ENCODE results near the gene EPB41L4B. TPM values are rescaled to one million over a fixed set of nuclear protein-coding genes. Genes with fewer than 3 reads are reported as not detected.

Gene EPB41L4B
- total and polyA plus RNA-seq, 5 donors = 11.2 to 39.2 (median 23.3) TPM

DNA sequence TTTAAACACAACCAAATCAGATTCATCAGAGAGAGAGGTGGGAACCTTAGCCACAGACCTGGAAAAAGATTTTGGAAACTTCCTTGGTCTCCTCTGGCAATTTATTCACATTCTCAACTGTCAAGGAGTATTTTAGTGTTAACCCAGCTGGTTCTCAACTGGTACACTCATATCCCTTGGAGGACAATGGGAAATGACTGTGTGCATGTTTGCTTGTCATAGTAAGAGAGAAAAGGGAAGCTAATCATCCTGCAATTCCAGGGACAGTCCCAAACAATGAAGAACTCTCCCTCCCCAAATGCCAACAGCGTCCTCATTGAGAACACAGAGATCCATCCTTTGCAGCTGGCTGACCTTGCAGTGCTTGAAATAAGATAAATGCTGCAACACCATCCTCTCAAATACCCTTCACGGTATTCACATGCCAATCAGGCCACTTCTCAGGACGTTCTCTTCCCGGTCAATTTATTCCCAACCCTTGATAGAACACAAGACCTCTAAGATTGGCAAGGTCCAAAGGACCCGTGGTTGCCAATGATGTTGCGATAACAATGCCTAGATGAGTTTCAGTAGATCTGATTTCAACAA lies 75.5 kb downstream of the EPB41L4B start:
- Histone ChIP-seq H3K27me3 (ENCODE audit: control insufficient read depth, insufficient read depth) (no peaks in the 10 kb centered on the region), H3K4me1 (ENCODE audit: control insufficient read depth, insufficient read depth, low read length) (no peaks in the 10 kb centered on the region), H3K27ac (ENCODE audit: low read length) (peak overlapping the region; percentile 83), H3K9me3 (ENCODE audit: control insufficient read depth, low read length) (no peaks in the 10 kb centered on the region), H3K4me3 (ENCODE audit: low read length) (no peak overlapping the region)
- 62% methylated on average over 6 of the region's 6 CpGs for WGBS
- intact Hi-C loops (cut with DNase I) = loop anchor here in 3 of 4 donors (2.0 kb wide), 2 partner anchors 73 to 75 kb away; partner anchors contain the start of gene EPB41L4B (in 2 of the 3)
- ATAC-seq (peak; percentile 63 to 80), DNase-seq (no peak)

DNA sequence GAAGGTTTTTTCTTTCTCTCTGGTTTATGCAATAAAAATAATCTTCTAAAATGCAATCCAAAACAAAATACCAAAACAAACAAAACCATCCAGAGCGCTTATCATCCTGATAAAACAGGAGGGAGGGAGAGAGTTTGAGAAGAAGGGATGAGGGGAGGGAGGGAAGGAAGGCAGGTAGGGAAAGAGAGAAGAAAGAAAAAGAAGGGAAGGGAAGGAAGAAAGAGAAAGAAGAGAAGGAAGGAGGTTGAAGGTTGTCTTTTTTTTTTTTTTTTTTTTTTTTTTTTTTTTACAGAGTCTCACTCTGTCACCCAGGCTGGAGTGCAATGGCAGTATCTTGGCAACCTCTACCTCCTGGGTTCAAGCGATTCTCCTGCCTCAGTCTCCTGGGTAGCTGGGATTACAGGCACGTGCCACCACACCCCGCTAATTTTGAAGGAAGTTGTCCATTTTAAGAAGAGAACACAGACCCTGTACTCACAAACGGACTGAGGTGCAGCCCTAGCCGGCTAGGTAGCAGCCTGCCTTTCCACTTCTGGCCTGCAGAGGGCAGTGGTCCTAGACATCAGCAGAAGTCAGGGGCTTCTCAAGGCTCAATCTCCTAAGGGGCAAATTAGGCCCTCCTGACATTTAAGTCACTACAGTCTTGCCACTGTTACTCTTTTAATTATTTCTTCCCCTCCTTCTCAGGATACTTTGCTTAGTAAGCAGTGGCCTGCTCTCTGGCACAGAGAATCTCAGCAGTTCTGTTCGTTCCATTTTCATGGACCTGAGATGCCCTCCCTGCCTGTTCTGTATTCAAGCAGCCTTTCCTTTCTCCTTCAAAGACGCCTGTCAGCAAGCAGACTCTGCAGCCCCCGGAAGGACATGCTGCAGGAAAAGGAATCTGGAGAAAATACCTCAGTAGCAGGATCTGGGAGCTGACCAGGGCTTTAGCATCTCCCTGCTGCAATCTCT lies 76.4 kb downstream of the EPB41L4B start:
- intact Hi-C loops (cut with DNase I) = loop anchor here (2.0 to 5.0 kb wide), 3 partner anchors 73 to 76 kb away; partner anchors contain the start of gene EPB41L4B (in 2 of the 4)
- DNase-seq (peak; percentile 68 to 90 (median 86)), ATAC-seq (peak; percentile 81 to 82)
- no peaks in the 10 kb centered on the region for H3K27me3 ChIP-seq (ENCODE audit: control insufficient read depth, insufficient read depth)
- peak overlapping the region; percentile 83 for H3K27ac ChIP-seq (ENCODE audit: low read length)
- H3K4me3 ChIP-seq (ENCODE audit: low read length) = no peak overlapping the region
- 27% methylated on average over 9 of the region's 9 CpGs for WGBS
- no peaks in the 10 kb centered on the region for H3K9me3 ChIP-seq (ENCODE audit: control insufficient read depth, low read length)
- no peaks in the 10 kb centered on the region for H3K4me1 ChIP-seq (ENCODE audit: control insufficient read depth, insufficient read depth, low read length)

DNA sequence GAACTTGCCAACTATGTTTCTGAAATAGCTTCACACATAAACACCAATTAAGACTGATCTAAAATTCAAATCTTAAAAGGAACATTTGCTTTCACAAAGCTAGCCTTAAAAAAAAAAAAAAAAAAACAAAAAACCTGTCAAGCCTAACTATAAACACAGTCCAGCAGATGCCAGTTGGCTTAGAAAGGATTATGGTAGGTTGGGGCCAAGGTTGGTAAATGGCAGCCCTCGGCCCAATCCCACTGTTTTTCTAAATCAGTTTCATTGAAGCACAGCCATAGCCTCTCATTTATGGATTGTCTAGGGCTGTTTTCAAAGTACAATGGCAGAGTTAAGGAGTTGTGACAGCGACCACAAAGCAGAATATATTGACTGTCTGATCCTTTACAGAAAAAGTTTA lies 78.1 kb downstream of the EPB41L4B start:
- H3K9me3 ChIP-seq (ENCODE audit: control insufficient read depth, low read length) = no peaks in the 10 kb centered on the region
- H3K4me3 ChIP-seq (ENCODE audit: low read length) = no peak overlapping the region
- no peak for ATAC-seq
- intact Hi-C loops (cut with DNase I) = loop anchor here in 1 of 4 donors (5.0 kb wide), 1 partner anchor 75 kb away; no protein-coding TSS in a partner anchor
- H3K27ac ChIP-seq (ENCODE audit: low read length) = no peak overlapping the region
- H3K4me1 ChIP-seq (ENCODE audit: control insufficient read depth, insufficient read depth, low read length) = no peaks in the 10 kb centered on the region
- 87% methylated on average over 2 of the region's 2 CpGs for WGBS
- peaks cover 3% of the 10 kb centered on the region for H3K27me3 ChIP-seq (ENCODE audit: control insufficient read depth, insufficient read depth)
- DNase-seq = no peak

DNA sequence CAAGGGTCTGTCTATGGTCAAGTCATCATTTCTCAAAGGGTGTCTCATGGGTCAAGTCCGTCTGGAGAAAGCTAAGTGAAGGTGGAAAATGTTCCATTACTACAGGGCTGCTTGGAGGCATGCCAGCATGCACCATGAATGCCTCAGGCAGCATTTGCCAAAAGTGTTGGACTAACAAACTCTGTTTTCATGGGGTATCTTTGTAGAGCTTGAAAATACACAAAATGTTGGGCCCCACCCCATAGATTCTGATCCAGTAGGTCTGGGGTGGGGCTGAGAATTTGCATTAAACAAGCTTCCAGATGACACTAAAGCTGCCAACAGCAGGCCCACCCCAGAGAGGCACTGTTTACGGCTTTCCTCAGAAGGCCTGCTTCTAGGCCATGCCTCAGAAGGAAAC lies 78.8 kb downstream of the EPB41L4B start:
- H3K27ac ChIP-seq (ENCODE audit: low read length) = no peak overlapping the region

DNA sequence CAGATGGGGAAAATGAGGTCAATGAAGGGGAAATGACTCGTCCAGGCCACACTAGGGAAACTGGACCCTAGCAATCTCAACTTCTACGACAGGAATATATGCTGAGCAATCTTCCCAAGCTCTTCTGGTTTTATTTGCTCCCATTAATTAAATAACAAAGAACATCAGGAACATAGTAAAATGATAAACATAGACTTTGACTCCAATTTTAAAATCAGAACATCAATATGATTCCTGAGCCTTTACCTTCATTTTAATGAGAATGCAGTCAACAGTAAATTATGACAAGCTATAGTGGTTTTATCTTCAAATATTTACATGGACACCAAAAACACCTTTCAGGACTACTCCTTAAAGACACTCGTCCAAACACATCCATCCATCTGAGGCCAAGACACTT lies 79.7 kb downstream of the EPB41L4B start:
- Histone ChIP-seq H3K9me3 (ENCODE audit: control insufficient read depth, low read length) (no peaks in the 10 kb centered on the region), H3K27ac (ENCODE audit: low read length) (no peak overlapping the region), H3K27me3 (ENCODE audit: control insufficient read depth, insufficient read depth) (peaks cover 3% of the 10 kb centered on the region), H3K4me1 (ENCODE audit: control insufficient read depth, insufficient read depth, low read length) (no peaks in the 10 kb centered on the region), H3K4me3 (ENCODE audit: low read length) (no peak overlapping the region)
- intact Hi-C loops (cut with DNase I) = loop anchor here in 1 of 4 donors (5.0 kb wide), 1 partner anchor 76 kb away; no protein-coding TSS in a partner anchor
- ATAC-seq (no peak), DNase-seq (no peak)
- 79% methylated on average over 3 of the region's 3 CpGs for WGBS

More for the DNA sequence above, 78.8 kb downstream of the EPB41L4B start:
- 52% methylated on average over 2 of the region's 2 CpGs for WGBS
- Histone ChIP-seq H3K27me3 (ENCODE audit: control insufficient read depth, insufficient read depth) (peaks cover 3% of the 10 kb centered on the region), H3K9me3 (ENCODE audit: control insufficient read depth, low read length) (no peaks in the 10 kb centered on the region), H3K4me3 (ENCODE audit: low read length) (no peak overlapping the region), H3K4me1 (ENCODE audit: control insufficient read depth, insufficient read depth, low read length) (no peaks in the 10 kb centered on the region)
- intact Hi-C loops (cut with DNase I) = loop anchor here in 1 of 4 donors (5.0 kb wide), 1 partner anchor 75 kb away; no protein-coding TSS in a partner anchor
- DNase-seq = peak; percentile 64 to 86 (median 67)
- ATAC-seq = peak; percentile 20 to 73

DNA sequence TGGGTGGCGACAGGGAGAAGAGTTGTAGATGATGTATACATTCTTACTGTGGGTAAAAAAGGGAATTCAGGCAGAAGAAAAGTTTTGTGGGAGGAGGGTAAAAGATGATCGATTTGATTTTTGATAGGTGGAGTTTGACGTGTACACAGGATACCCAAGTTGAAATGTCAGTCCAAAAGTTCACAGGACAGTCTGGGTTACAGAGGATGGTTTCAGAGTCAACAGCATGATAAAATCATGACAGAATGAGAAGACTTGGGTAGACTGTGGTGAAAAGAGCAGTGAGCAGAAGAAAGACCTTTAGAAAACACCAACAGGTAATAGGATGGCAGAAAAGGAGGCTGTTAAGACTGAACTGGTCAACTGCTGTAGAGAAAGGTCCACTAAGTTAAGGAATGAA lies 81.6 kb downstream of the EPB41L4B start:
- Histone ChIP-seq H3K27ac (ENCODE audit: low read length) (no peak overlapping the region), H3K27me3 (ENCODE audit: control insufficient read depth, insufficient read depth) (peaks cover 3% of the 10 kb centered on the region), H3K4me3 (ENCODE audit: low read length) (no peak overlapping the region), H3K9me3 (ENCODE audit: control insufficient read depth, low read length) (no peaks in the 10 kb centered on the region), H3K4me1 (ENCODE audit: control insufficient read depth, insufficient read depth, low read length) (no peaks in the 10 kb centered on the region)
- intact Hi-C loops (cut with DNase I) = no loop called here
- WGBS = 92% methylated on average over 3 of the region's 3 CpGs
- no peak for DNase-seq
- no peak for ATAC-seq

DNA sequence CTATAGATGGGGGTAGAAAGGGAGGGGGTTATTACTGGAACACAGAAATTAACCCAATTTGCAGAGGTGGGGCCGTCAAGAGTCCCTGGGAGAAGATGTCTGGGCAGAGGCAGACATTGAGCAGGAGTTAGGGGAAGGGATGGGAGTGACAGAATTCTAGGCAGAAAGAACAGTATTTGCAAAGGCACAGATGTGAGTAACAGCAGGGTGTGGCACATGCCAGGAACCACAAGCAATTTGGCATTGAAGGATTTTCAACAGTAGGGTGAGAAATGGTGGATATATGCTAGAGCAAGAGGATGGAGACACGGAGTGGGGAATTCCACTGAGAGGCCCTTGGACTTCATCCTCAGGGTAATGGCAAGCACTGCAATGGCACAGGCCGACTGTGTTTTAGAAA lies 82.2 kb downstream of the EPB41L4B start:
- no peak for DNase-seq
- no peaks in the 10 kb centered on the region for H3K9me3 ChIP-seq (ENCODE audit: control insufficient read depth, low read length)
- no peaks in the 10 kb centered on the region for H3K4me1 ChIP-seq (ENCODE audit: control insufficient read depth, insufficient read depth, low read length)
- H3K27ac ChIP-seq (ENCODE audit: low read length) = no peak overlapping the region
- ATAC-seq = no peak
- WGBS = 82% methylated on average over 3 of the region's 3 CpGs
- H3K27me3 ChIP-seq (ENCODE audit: control insufficient read depth, insufficient read depth) = peaks cover 3% of the 10 kb centered on the region
- intact Hi-C loops (cut with DNase I) = no loop called here
- H3K4me3 ChIP-seq (ENCODE audit: low read length) = no peak overlapping the region

DNA sequence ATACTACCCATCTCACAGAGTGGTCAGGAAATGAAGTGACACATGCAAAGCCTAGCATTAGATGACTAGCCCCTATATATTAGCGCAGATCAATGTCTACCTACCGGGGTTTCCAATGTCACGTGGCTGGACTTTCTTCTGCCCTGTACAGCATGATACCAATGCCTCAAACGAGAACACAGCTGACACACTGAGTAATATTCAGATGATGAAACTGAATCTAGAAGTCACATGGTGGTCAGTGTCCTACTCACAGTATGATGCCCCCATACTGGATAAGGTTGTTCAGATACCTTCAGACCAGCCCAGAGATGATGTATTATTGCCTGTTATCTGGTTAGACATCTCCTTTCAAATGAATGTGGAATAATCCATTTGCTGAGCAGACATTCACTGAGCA lies 82.7 kb downstream of the EPB41L4B start:
- H3K9me3 ChIP-seq (ENCODE audit: control insufficient read depth, low read length) = no peaks in the 10 kb centered on the region
- H3K4me3 ChIP-seq (ENCODE audit: low read length) = no peak overlapping the region
- H3K27ac ChIP-seq (ENCODE audit: low read length) = no peak overlapping the region
- intact Hi-C loops (cut with DNase I) = no loop called here
- ATAC-seq = no peak
- H3K27me3 ChIP-seq (ENCODE audit: control insufficient read depth, insufficient read depth) = peaks cover 3% of the 10 kb centered on the region
- H3K4me1 ChIP-seq (ENCODE audit: control insufficient read depth, insufficient read depth, low read length) = no peaks in the 10 kb centered on the region
- no peak for DNase-seq
- 85% methylated on average over 4 of the region's 4 CpGs for WGBS

DNA sequence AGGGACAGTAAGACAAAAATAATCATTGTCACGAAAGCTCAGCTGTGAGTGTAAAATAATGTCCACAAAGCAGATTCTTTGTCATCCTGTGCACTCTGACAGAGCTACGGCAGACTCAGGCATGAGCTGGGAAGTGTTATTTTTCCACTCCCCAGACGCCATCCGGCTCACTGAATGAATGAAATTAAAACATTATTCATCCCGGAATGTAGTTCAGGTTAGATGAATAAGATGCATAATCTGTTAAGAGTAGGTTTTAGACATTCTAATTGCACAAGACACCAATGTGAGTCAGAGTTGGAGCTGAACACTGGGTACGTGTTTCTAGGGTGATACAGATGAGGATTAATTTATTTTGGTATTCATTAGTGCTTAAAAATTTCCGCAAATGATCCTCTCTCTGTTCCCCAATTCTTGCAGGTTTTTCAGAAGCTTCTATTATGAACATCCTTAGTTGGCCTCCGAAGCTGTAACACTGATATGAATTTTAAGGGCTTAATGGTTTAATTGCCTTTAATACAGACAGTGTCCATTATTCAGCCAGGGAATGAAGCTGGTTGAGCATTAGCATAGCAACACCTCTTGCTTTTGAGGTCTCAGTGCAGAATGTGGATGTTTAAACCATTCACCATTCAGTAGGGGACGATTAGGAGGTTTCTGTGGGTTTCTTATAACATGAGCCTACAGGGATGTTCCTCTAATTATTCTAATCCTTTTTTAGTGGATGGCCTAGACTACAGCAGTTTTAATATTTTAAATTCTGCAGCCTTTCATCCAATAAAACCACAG lies 88.2 kb downstream of the EPB41L4B start:
- H3K9me3 ChIP-seq (ENCODE audit: control insufficient read depth, low read length) = no peaks in the 10 kb centered on the region
- DNase-seq (no peak), ATAC-seq (peak in 1 of 2 donors; percentile 68)
- WGBS = 61% methylated on average over 9 of the region's 9 CpGs
- H3K4me1 ChIP-seq (ENCODE audit: control insufficient read depth, insufficient read depth, low read length) = no peaks in the 10 kb centered on the region
- H3K27ac ChIP-seq (ENCODE audit: low read length) = no peak overlapping the region
- H3K27me3 ChIP-seq (ENCODE audit: control insufficient read depth, insufficient read depth) = no peaks in the 10 kb centered on the region
- no peak overlapping the region for H3K4me3 ChIP-seq (ENCODE audit: low read length)
- intact Hi-C loops (cut with DNase I) = no loop called here

DNA sequence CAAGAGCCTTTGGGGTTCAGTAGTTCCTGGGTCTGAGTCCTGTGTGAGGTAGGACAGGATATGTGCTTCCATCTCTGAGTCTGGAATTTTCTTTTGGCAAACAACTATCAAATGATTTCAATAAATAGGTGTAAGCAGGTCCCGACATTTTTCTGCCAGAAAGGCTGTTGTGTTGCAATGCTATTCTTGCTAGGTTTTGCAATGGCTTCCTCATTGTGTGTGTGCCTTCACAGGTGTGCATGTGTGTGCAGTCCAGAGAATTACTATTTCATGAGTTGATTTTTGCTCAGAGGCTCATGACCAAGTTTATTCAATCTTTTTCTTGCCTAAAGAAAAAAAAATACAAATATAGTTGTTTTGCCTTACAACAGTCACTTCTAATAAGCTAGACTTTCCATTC lies 89.3 kb downstream of the EPB41L4B start:
- Histone ChIP-seq H3K4me1 (ENCODE audit: control insufficient read depth, insufficient read depth, low read length) (no peaks in the 10 kb centered on the region), H3K9me3 (ENCODE audit: control insufficient read depth, low read length) (no peaks in the 10 kb centered on the region), H3K27ac (ENCODE audit: low read length) (no peak overlapping the region), H3K4me3 (ENCODE audit: low read length) (no peak overlapping the region), H3K27me3 (ENCODE audit: control insufficient read depth, insufficient read depth) (no peaks in the 10 kb centered on the region)
- intact Hi-C loops (cut with DNase I) = no loop called here
- no peak for DNase-seq
- ATAC-seq = no peak
- 84% methylated on average over 1 of the region's 1 CpG for WGBS

Data from right cardiac atrium (tissue), 5 donors.